Measurements from ENCODE around the gene CRYGA. TPM values are rescaled to one million over a fixed set of nuclear protein-coding genes. Genes with fewer than 3 reads are reported as not detected.

The CRYGA gene
- total RNA-seq, 4 donors from 2014 or later = not detected

GRCh38 chr2:208186893-208187292, 23.5 kb upstream of the CRYGA start:
- Histone ChIP-seq H3K4me1 (no peaks in the 10 kb centered on the region), H3K27ac (replicated peaks in 1 of 4) (no peak overlapping the region), H3K36me3 (no peaks in the 10 kb centered on the region), H3K9me3 (no peaks in the 10 kb centered on the region), H3K4me3 (no peak overlapping the region), H3K27me3 (peaks cover 0 to 31% (median 0%) of the 10 kb centered on the region in 4 donors)
- 87% methylated on average over 2 of the region's 2 CpGs for WGBS
- TF ChIP-seq POLR2A (IDR thresholded peaks at IDR 0.05; ENCODE audit: low read depth) (no peak), EP300 (IDR thresholded peaks at IDR 0.05) (no peak), CTCF (IDR thresholded peaks at IDR 0.05) (no peak), POLR2AphosphoS5 (IDR thresholded peaks at IDR 0.05) (no peak)
- intact Hi-C loops (cut with DNase I) = no loop called here
- DNase-seq (ENCODE audit: extremely low spot score) = no peak

GRCh38 chr2:208186465-208186864, 23.1 kb upstream of the CRYGA start:
- Histone ChIP-seq H3K27ac (replicated peaks in 1 of 4) (no peak overlapping the region), H3K9me3 (no peaks in the 10 kb centered on the region), H3K27me3 (peaks cover 0 to 27% (median 0%) of the 10 kb centered on the region in 4 donors), H3K4me3 (no peak overlapping the region), H3K4me1 (no peaks in the 10 kb centered on the region), H3K36me3 (no peaks in the 10 kb centered on the region)
- intact Hi-C loops (cut with DNase I) = no loop called here
- TF ChIP-seq CTCF (IDR thresholded peaks at IDR 0.05) = no peak
- no peak for TF ChIP-seq POLR2AphosphoS5 (IDR thresholded peaks at IDR 0.05)
- TF ChIP-seq EP300 (IDR thresholded peaks at IDR 0.05) = no peak
- no peak for TF ChIP-seq POLR2A (IDR thresholded peaks at IDR 0.05; ENCODE audit: low read depth)
- 69% methylated on average over 5 of the region's 5 CpGs for WGBS
- DNase-seq (ENCODE audit: extremely low spot score) = no peak

GRCh38 chr2:208183972-208184705, 20.8 kb upstream of the CRYGA start:
- TF ChIP-seq POLR2AphosphoS5 (IDR thresholded peaks at IDR 0.05) (no peak), POLR2A (IDR thresholded peaks at IDR 0.05; ENCODE audit: low read depth) (no peak), CTCF (IDR thresholded peaks at IDR 0.05) (no peak), EP300 (IDR thresholded peaks at IDR 0.05) (no peak)
- no peaks in the 10 kb centered on the region for H3K36me3 ChIP-seq
- no peaks in the 10 kb centered on the region for H3K9me3 ChIP-seq
- DNase-seq (ENCODE audit: extremely low spot score) = no peak
- intact Hi-C loops (cut with DNase I) = no loop called here
- H3K27ac ChIP-seq (replicated peaks in 1 of 4) = no peak overlapping the region
- no peaks in the 10 kb centered on the region for H3K4me1 ChIP-seq
- H3K4me3 ChIP-seq = no peak overlapping the region
- H3K27me3 ChIP-seq = peaks cover 0 to 20% (median 0%) of the 10 kb centered on the region in 4 donors
- 46% methylated on average over 12 of the region's 12 CpGs for WGBS

- no peak for DNase-seq (ENCODE audit: extremely low spot score)
- TF ChIP-seq POLR2A (IDR thresholded peaks at IDR 0.05; ENCODE audit: low read depth) (no peak), EP300 (IDR thresholded peaks at IDR 0.05) (no peak), POLR2AphosphoS5 (IDR thresholded peaks at IDR 0.05) (no peak), CTCF (IDR thresholded peaks at IDR 0.05) (no peak)
- Histone ChIP-seq H3K27ac (replicated peaks in 1 of 4) (no peak overlapping the region), H3K4me1 (no peaks in the 10 kb centered on the region), H3K9me3 (no peaks in the 10 kb centered on the region), H3K4me3 (no peak overlapping the region), H3K36me3 (no peaks in the 10 kb centered on the region), H3K27me3 (peaks cover 0 to 20% (median 0%) of the 10 kb centered on the region in 4 donors)
- intact Hi-C loops (cut with DNase I) = no loop called here
- 45% methylated on average over 7 of the region's 7 CpGs for WGBS
These were observed 20.1 kb upstream of the CRYGA start for GRCh38 chr2:208183526-208183925.
